KMS-11 (cell line): ENCODE measurements around the gene GUCA2B.
A peak's percentile ranks its signal among the peaks of the same experiment; 100 is the strongest.

Experiments
- H2AFZ ChIP-seq: fragments of 200-600 bp; sonication (generic); 2 replicates; pipeline ENCODE4 v1.6.1; 2016; ENCODE audit warnings: antibody characterized with exemption, mixed run types, low read depth
- H3K27ac ChIP-seq: fragments of 200-600 bp; sonication (generic); 2 replicates; pipeline ENCODE4 v1.6.1; 2016; ENCODE audit warnings: mild to moderate bottlenecking, mixed run types
- H3K27me3 ChIP-seq: fragments of 200-600 bp; sonication (generic); 2 replicates; pipeline ENCODE4 v1.6.1; 2017; ENCODE audit warnings: mild to moderate bottlenecking, low read depth, mixed run types, moderate library complexity; ENCODE audit not compliant: insufficient read depth
- H3K36me3 ChIP-seq: fragments of 200-600 bp; sonication (generic); 2 replicates; pipeline ENCODE4 v1.6.1; 2017; ENCODE audit warnings: mild to moderate bottlenecking, mixed run types; ENCODE audit not compliant: insufficient read depth
- H3K4me1 ChIP-seq: fragments of 200-600 bp; sonication (generic); 2 replicates; pipeline ENCODE4 v1.6.1; 2016; ENCODE audit warnings: mild to moderate bottlenecking, low read depth, mixed run types; ENCODE audit not compliant: poor library complexity, severe bottlenecking
- H3K4me2 ChIP-seq: fragments of 200-600 bp; sonication (generic); 2 replicates; pipeline ENCODE4 v1.7.0; 2016; ENCODE audit warnings: mild to moderate bottlenecking, mixed run types
- H3K4me3 ChIP-seq: fragments of 200-600 bp; sonication (generic); IDR thresholded peaks from 2 replicates; pipeline ENCODE4 v1.6.1; 2017; ENCODE audit warnings: low read depth, low read length, mixed read lengths; ENCODE audit not compliant: insufficient read depth
- H3K79me2 ChIP-seq: fragments of 200-600 bp; sonication (generic); 2 replicates; pipeline ENCODE4 v1.6.1; 2016; ENCODE audit warnings: low read depth, mixed run types; ENCODE audit not compliant: insufficient read depth
- H3K9ac ChIP-seq: fragments of 200-600 bp; sonication (generic); 2 replicates; pipeline ENCODE4 v1.6.1; 2016; ENCODE audit warnings: mild to moderate bottlenecking, mixed run types
- H4K20me1 ChIP-seq: fragments of 200-600 bp; sonication (generic); 2 replicates; pipeline ENCODE4 v1.6.1; 2016; ENCODE audit warnings: mild to moderate bottlenecking, mixed run types; ENCODE audit not compliant: insufficient read depth
- TF ChIP-seq, protein P1 (sequence below): fragments of 200-600 bp; sonication (generic); conservative IDR thresholded peaks from 2 replicates; pipeline ENCODE4 v1.6.1; 2017; ENCODE audit warnings: low read depth, mild to moderate bottlenecking, antibody characterized with exemption, low read length, moderate library complexity, mixed read lengths

The GUCA2B gene

DNA sequence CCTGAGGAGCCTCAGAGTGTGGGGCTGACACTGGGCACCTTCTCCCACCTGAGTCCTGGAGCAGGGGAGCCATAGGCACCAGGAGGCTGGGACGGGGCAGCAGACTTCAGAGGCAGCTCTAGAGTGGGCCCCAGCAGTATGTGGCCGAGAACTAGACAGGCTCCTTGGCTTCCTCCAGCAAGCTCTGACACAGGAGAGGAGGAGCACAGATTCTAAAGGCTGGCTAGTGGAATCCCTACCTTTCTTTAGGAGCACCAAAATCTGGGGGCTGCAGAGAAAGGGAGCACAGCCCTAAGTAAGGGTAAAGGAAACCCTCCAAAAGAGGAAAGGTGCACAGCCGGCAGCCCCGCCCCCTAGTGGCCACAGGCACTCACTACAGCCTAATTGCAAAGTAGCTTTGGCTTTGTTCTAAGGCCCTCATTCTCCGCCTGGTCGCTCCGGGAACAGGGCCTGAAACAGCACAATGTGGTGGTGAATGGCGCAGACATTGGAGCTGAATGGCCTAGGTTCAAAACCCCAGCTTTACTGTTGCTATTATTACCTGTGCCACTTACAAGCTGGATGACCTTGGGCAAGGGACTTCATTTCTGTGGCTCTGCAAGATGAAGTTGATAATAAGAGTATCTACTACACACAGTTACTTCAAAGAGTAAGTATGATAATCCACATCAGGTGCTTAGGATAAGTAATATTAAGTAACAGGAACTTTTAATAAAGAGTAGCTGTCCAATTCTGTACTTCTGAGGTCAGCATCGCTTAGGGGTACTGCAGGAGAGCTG, 20.1 kb downstream of the GUCA2B start:
- Histone ChIP-seq H4K20me1 (no peaks in the 10 kb centered on the region), H3K4me2 (no peak overlapping the region), H3K4me3 (no peak overlapping the region), H3K4me1 (no peaks in the 10 kb centered on the region), H3K9ac (no peak overlapping the region), H3K27me3 (no peaks in the 10 kb centered on the region), H3K79me2 (no peaks in the 10 kb centered on the region), H3K27ac (no peak overlapping the region), H2AFZ (no peak overlapping the region), H3K36me3 (no peaks in the 10 kb centered on the region)
- TF ChIP-seq, protein P1, sequence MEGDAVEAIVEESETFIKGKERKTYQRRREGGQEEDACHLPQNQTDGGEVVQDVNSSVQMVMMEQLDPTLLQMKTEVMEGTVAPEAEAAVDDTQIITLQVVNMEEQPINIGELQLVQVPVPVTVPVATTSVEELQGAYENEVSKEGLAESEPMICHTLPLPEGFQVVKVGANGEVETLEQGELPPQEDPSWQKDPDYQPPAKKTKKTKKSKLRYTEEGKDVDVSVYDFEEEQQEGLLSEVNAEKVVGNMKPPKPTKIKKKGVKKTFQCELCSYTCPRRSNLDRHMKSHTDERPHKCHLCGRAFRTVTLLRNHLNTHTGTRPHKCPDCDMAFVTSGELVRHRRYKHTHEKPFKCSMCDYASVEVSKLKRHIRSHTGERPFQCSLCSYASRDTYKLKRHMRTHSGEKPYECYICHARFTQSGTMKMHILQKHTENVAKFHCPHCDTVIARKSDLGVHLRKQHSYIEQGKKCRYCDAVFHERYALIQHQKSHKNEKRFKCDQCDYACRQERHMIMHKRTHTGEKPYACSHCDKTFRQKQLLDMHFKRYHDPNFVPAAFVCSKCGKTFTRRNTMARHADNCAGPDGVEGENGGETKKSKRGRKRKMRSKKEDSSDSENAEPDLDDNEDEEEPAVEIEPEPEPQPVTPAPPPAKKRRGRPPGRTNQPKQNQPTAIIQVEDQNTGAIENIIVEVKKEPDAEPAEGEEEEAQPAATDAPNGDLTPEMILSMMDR, result peak; percentile 98

DNA sequence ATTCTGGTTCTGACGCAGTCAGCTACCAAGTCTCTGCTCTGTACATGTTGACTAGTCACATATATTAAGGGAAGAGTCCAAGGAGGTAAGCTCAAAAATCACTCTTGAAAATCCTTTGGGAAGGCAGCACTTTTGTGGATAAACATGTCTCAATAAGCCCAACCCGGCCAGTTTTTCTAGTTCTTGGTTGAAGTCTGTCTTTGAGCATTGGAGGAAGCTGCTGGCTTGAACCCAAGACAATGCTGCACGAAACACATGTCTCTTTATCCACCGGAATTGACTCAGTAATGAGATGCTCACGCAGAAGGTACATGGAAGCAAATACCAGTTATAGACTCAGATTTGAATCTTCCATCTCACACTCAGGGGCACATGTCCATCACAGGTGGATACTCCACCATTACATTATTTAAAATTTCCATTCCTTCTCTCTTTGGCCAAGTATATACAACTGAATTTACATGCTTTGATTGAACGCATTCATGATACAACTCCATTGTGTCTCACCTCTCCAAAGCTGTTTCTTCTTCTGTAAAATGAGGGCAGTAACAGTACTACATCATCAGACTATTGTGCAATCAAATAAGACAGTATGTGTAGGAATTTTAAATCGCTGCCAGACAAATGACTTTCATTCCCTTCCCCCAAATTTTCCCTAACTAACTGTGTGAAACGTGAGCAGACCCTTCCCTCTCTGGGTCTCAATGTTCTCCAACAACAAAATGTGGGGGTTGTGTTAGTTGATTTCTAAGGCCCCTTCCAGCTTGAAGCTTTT, 20.9 kb downstream of the GUCA2B start:
- H3K27me3 ChIP-seq, result no peaks in the 10 kb centered on the region
- no peaks in the 10 kb centered on the region for H3K4me1 ChIP-seq
- H3K79me2 ChIP-seq, result no peaks in the 10 kb centered on the region
- H4K20me1 ChIP-seq, result no peaks in the 10 kb centered on the region
- no peak overlapping the region for H3K27ac ChIP-seq
- no peak overlapping the region for H2AFZ ChIP-seq
- no peak overlapping the region for H3K9ac ChIP-seq
- H3K4me3 ChIP-seq, result no peak overlapping the region
- H3K36me3 ChIP-seq, result no peaks in the 10 kb centered on the region
- TF ChIP-seq, protein P1, result no peak
- no peak overlapping the region for H3K4me2 ChIP-seq

DNA sequence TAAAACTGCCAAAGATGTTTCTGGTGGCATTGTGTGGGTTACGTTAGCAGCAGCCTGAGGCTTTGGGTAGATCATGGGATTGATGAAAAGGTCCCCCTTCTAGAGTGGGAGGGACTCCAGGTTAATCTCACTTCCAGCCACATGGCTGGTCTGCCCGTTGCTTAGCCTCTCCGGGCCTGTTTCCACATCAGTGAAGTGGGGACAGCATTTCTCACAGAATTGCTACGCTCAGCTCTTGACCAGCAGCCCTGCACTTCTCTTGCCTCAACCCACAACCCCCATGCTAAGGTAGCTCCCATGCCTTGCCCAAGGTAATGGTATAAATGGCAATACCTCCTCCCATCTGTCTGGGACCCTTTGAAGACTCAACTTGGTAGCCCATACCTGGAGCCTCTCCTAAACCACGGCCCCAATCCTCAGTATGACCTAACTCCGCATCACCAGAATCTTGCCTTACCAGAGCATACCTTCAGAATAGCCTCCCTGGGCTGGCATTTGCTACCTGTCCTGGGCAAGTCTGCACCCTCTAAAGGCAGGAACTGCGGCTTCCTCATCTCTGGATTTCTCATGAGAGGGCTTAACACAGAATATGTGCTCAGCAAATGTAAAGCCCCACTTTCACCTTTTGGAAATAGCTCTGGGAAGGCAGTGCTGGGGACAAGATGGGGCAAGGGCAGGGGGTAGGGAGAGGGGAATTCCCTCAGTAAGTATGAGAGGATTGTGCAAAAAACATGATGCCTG, 22.3 kb downstream of the GUCA2B start:
- Histone ChIP-seq H3K27ac (no peak overlapping the region), H3K79me2 (no peaks in the 10 kb centered on the region)

GRCh38 chr1:42176902-42177519, 23.8 kb downstream of the GUCA2B start:
- H3K36me3 ChIP-seq, result no peaks in the 10 kb centered on the region
- H3K4me3 ChIP-seq, result no peak overlapping the region
- H2AFZ ChIP-seq, result no peak overlapping the region
- H3K9ac ChIP-seq, result no peak overlapping the region
- H3K4me2 ChIP-seq, result no peak overlapping the region
- TF ChIP-seq, protein P1, result peak; percentile 92
- no peaks in the 10 kb centered on the region for H3K27me3 ChIP-seq
- H3K4me1 ChIP-seq, result no peaks in the 10 kb centered on the region
- H3K79me2 ChIP-seq, result no peaks in the 10 kb centered on the region
- H3K27ac ChIP-seq, result no peak overlapping the region
- H4K20me1 ChIP-seq, result no peaks in the 10 kb centered on the region

More for the DNA sequence above, 22.3 kb downstream of the GUCA2B start:
- TF ChIP-seq, protein P1, result no peak
- H2AFZ ChIP-seq, result no peak overlapping the region
- no peaks in the 10 kb centered on the region for H3K27me3 ChIP-seq
- H3K4me2 ChIP-seq, result no peak overlapping the region
- H4K20me1 ChIP-seq, result no peaks in the 10 kb centered on the region
- H3K36me3 ChIP-seq, result no peaks in the 10 kb centered on the region
- no peak overlapping the region for H3K9ac ChIP-seq
- H3K4me3 ChIP-seq, result no peak overlapping the region
- H3K4me1 ChIP-seq, result no peaks in the 10 kb centered on the region
